Mesothelial cell of epicardium (in vitro differentiated cells): Measurements from ENCODE around the gene EXOC7. TPM values are rescaled to one million over a fixed set of nuclear protein-coding genes. Genes with fewer than 3 reads are reported as not detected.
A peak's percentile ranks its signal among the peaks of the same experiment; 100 is the strongest.

Experiments
- DNase-seq, 2 experiments: peaks; one replicate each; pipeline ENCODE4 v3.0.0; 2021; ENCODE audit warnings: low spot score in 2 of 2; ENCODE audit not compliant: unreplicated experiment in 2 of 2
- H3K27ac Mint-ChIP-seq: 2 replicates; pipeline ENCODE4 v1.8.0; 2021; ENCODE audit warnings: mixed read lengths
- H3K27me3 Mint-ChIP-seq: 2 replicates; pipeline ENCODE4 v1.8.0; 2021; ENCODE audit warnings: low read depth, mixed read lengths
- H3K36me3 Mint-ChIP-seq: 2 replicates; pipeline ENCODE4 v1.8.0; 2021; ENCODE audit warnings: mixed read lengths
- H3K4me1 Mint-ChIP-seq: 2 replicates; pipeline ENCODE4 v1.8.0; 2021; ENCODE audit warnings: mixed read lengths
- H3K4me3 Mint-ChIP-seq: 2 replicates; pipeline ENCODE4 v1.8.0; 2021; ENCODE audit warnings: mild to moderate bottlenecking, moderate library complexity, mixed read lengths
- H3K9me3 Mint-ChIP-seq: 2 replicates; pipeline ENCODE4 v1.8.0; 2021; ENCODE audit warnings: mixed read lengths
- total RNA-seq: library from RNA; stranded (reverse); gene quantifications from 3 replicates; pipeline ENCODE4 v1.2.1, GENCODE V29; 2021
- TF ChIP-seq, protein P1 (sequence below): fragments of 200-600 bp; sonication (generic); IDR thresholded peaks from one replicate; pipeline ENCODE4 v1.5.0; 2021; ENCODE audit warnings: antibody characterized with exemption; ENCODE audit not compliant: unreplicated experiment

The EXOC7 gene
- total RNA-seq, 1 donor from 2014 or later = 261 TPM

GRCh38 chr17:76138896-76139752 lies 35.5 kb upstream of the EXOC7 start:
- Mint-ChIP-seq H3K36me3 (no peaks in the 10 kb centered on the region), H3K4me1 (peaks cover 64% of the 10 kb centered on the region), H3K9me3 (no peaks in the 10 kb centered on the region), H3K27ac (peak overlapping the region; percentile 34), H3K27me3 (peaks cover 71% of the 10 kb centered on the region), H3K4me3 (peak overlapping the region; percentile 48)
- TF ChIP-seq, protein P1, sequence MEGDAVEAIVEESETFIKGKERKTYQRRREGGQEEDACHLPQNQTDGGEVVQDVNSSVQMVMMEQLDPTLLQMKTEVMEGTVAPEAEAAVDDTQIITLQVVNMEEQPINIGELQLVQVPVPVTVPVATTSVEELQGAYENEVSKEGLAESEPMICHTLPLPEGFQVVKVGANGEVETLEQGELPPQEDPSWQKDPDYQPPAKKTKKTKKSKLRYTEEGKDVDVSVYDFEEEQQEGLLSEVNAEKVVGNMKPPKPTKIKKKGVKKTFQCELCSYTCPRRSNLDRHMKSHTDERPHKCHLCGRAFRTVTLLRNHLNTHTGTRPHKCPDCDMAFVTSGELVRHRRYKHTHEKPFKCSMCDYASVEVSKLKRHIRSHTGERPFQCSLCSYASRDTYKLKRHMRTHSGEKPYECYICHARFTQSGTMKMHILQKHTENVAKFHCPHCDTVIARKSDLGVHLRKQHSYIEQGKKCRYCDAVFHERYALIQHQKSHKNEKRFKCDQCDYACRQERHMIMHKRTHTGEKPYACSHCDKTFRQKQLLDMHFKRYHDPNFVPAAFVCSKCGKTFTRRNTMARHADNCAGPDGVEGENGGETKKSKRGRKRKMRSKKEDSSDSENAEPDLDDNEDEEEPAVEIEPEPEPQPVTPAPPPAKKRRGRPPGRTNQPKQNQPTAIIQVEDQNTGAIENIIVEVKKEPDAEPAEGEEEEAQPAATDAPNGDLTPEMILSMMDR = no peak
- no peak for DNase-seq

GRCh38 chr17:76138234-76138895 lies 34.8 kb upstream of the EXOC7 start:
- no peaks in the 10 kb centered on the region for H3K36me3 Mint-ChIP-seq
- H3K9me3 Mint-ChIP-seq = no peaks in the 10 kb centered on the region
- H3K4me1 Mint-ChIP-seq = peaks cover 65% of the 10 kb centered on the region
- H3K27me3 Mint-ChIP-seq = peaks cover 78% of the 10 kb centered on the region
- peak overlapping the region; percentile 39 for H3K4me3 Mint-ChIP-seq
- TF ChIP-seq, protein P1 = no peak
- H3K27ac Mint-ChIP-seq = peak overlapping the region; percentile 34
- no peak for DNase-seq

GRCh38 chr17:76137351-76138233 lies 34.0 kb upstream of the EXOC7 start:
- Mint-ChIP-seq H3K4me1 (peaks cover 65% of the 10 kb centered on the region), H3K27me3 (peaks cover 83% of the 10 kb centered on the region), H3K36me3 (no peaks in the 10 kb centered on the region), H3K4me3 (peak overlapping the region; percentile 33), H3K27ac (no peak overlapping the region), H3K9me3 (no peaks in the 10 kb centered on the region)
- DNase-seq = no peak
- TF ChIP-seq, protein P1 = no peak

GRCh38 chr17:76137001-76137350 lies 33.4 kb upstream of the EXOC7 start:
- Mint-ChIP-seq H3K36me3 (no peaks in the 10 kb centered on the region), H3K4me3 (no peak overlapping the region), H3K9me3 (no peaks in the 10 kb centered on the region), H3K4me1 (peaks cover 62% of the 10 kb centered on the region), H3K27me3 (peaks cover 80% of the 10 kb centered on the region), H3K27ac (no peak overlapping the region)
- no peak for DNase-seq
- TF ChIP-seq, protein P1 = no peak

DNA sequence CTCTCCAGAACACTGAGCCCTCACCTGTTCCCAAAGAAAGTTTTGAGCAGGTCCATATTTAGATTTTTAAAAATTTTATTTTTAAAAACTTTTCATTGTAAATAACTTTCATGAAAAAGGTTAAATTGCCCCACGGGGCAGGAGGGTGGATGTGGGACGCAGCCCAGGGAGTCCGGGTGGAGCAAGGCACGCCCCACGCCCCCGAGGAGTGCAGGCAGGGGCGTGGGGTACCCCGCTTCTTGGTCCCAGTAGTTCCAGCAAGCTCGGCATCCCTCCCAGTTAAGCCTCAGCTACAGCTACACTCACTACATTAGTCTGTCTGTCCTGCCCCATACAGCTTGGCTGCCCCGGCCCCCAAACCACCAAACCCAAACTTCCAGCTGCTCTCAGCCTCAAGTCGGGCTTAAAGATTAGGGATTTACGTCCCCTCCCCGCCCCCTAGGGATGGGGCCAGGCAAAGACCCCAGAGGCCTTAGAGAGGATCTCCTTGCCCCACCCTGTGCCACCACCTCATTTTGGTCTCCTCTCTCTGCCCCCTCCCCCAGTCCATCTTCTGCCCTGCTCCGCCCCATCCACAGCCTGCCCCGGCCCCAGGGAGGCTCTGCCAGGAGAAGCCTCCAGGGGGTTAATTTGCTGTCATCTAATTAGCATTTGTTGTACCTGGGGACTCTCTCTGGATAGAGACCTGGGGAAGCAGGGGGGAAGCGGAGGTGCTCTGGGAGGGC lies 32.9 kb upstream of the EXOC7 start:
- Mint-ChIP-seq H3K36me3 (no peaks in the 10 kb centered on the region), H3K27ac (no peak overlapping the region), H3K9me3 (no peaks in the 10 kb centered on the region), H3K4me3 (no peak overlapping the region), H3K27me3 (peaks cover 81% of the 10 kb centered on the region), H3K4me1 (peaks cover 62% of the 10 kb centered on the region)
- DNase-seq = no peak
- TF ChIP-seq, protein P1 = no peak
